HepG2 (cell line): ENCODE data around the gene NUDT22. TPM values are rescaled to one million over a fixed set of nuclear protein-coding genes. Genes with fewer than 3 reads are reported as not detected.

Experiments used
- PHF8 ChIP-seq: sonication (generic); formaldehyde crosslinking; IDR thresholded peaks from 2 replicates; pipeline ENCODE4 v1.5.0; 2020; ENCODE audit warnings: missing genetic modification reagents
- ZFY ChIP-seq: sonication (generic); formaldehyde crosslinking; IDR thresholded peaks from 2 replicates; pipeline ENCODE4 v1.4.0; 2020; ENCODE audit warnings: missing genetic modification reagents
- ZNF292 ChIP-seq: sonication (generic); formaldehyde crosslinking; IDR thresholded peaks from 2 replicates; pipeline ENCODE4 v1.8.1; 2022; ENCODE audit warnings: mild to moderate bottlenecking, low read depth, missing genetic modification reagents, borderline replicate concordance
- ZNF446 ChIP-seq: sonication (generic); formaldehyde crosslinking; IDR thresholded peaks from 2 replicates; pipeline ENCODE4 v1.5.0; 2020; ENCODE audit warnings: mild to moderate bottlenecking, missing genetic modification reagents
- ZNF776 ChIP-seq: sonication (generic); formaldehyde crosslinking; IDR thresholded peaks from 2 replicates; pipeline ENCODE4 v1.4.0; 2020; ENCODE audit warnings: mild to moderate bottlenecking, missing genetic modification reagents
- ZNF879 ChIP-seq: sonication (generic); formaldehyde crosslinking; IDR thresholded peaks from 2 replicates; pipeline ENCODE4 v1.8.1; 2023; ENCODE audit warnings: missing genetic modification reagents
- polyA plus RNA-seq, 8 experiments: library from polyadenylated mRNA; depleted of rRNA in 3 of 8; stranded (reverse) in 7 of 8; unstranded in 1 of 8; fragments of >200 nt; fragmentation: Illumina TruSeq in 4 of 8; extraction: Trizol in 4 of 8; gene quantifications; 2 replicates each; pipeline versions ENCODE4 v1.2.1 to v1.2.3, GENCODE V29; 2011 to 2016; ENCODE audit warnings: low read depth in 4 of 8, missing spikeins in 1 of 8, mixed read lengths in 1 of 8; ENCODE audit not compliant: insufficient read depth in 1 of 8
- total RNA-seq, 5 experiments: library from RNA; depleted of rRNA; stranded (reverse); fragments of >200 nt; fragmentation: Illumina TruSeq; extraction: Trizol; gene quantifications; 2 replicates each; pipeline ENCODE4 v1.2.3, GENCODE V29; 2016; ENCODE audit warnings: low read depth in 1 of 5
- TF ChIP-seq, protein P1 (sequence below): sonication (generic); formaldehyde crosslinking; IDR thresholded peaks from 2 replicates; pipeline ENCODE4 v1.4.0; 2020; ENCODE audit warnings: missing genetic modification reagents, borderline replicate concordance
- TF ChIP-seq, protein P2 (sequence below): IDR thresholded peaks from 2 replicates; pipeline ENCODE4 v1.6.1; 2016; ENCODE audit warnings: missing compliant biosample characterization, missing genetic modification reagents, borderline replicate concordance
- TF ChIP-seq, protein P3 (sequence below): sonication (generic); formaldehyde crosslinking; IDR thresholded peaks from 2 replicates; pipeline ENCODE4 v1.4.0; 2020; ENCODE audit warnings: missing genetic modification reagents

Gene NUDT22
- total and polyA plus RNA-seq, 2 of the 13 experiments (the other 11 are each of a cell fraction or from before 2014, with no cell fraction given), result 33.5 to 39.8 TPM

DNA sequence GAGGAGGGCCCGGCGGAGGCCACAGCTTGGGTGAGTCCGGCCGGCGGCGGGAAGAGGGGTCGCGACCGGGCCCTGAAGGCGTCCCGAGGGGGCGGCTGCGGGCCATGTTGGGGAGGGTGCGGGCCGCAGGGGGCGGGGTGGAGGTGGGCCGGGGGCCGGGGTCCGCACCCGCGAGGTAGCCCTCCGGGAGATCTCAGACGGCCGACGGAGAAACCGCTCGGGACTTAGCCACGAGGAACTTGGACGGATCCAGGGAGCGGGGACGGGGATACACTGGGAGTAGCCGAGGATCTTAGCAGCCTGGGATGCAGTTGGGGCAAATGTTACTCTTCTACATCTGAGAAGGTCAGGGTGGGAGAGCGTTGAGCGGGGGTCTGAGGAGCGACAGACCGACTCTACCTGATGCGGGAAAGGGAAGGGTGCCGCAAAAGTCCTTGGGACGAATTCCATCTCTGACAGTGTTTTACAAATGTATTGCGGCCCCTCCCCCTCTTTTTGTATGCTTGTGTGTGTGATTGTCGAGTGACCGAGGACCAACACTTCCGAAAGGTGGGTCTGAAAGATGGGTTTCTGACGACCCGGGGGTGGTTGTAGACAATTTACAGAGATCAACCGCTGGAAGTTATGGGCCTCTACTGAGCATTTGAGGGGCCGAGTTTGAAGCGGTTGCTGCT is 39.4 kb upstream of the NUDT22 start (continued):
- TF ChIP-seq PHF8 (CRISPR knock-in tag) (0 out of 2 replicates have a peak, but pooled peaks have one; percentile 32), ZNF292 (CRISPR knock-in tag) (peak; percentile 10; the same call in 1 of the 2 replicates), ZFY (CRISPR knock-in tag) (peak; percentile 41; the same call in 1 of the 2 replicates), ZNF776 (CRISPR knock-in tag) (0 out of 2 replicates have a peak, but pooled peaks have one; percentile 38), ZNF879 (0 out of 2 replicates have a peak, but pooled peaks have one; percentile 47), ZNF446 (peak; percentile 54; the same call in 1 of the 2 replicates)
- TF ChIP-seq, protein P1, sequence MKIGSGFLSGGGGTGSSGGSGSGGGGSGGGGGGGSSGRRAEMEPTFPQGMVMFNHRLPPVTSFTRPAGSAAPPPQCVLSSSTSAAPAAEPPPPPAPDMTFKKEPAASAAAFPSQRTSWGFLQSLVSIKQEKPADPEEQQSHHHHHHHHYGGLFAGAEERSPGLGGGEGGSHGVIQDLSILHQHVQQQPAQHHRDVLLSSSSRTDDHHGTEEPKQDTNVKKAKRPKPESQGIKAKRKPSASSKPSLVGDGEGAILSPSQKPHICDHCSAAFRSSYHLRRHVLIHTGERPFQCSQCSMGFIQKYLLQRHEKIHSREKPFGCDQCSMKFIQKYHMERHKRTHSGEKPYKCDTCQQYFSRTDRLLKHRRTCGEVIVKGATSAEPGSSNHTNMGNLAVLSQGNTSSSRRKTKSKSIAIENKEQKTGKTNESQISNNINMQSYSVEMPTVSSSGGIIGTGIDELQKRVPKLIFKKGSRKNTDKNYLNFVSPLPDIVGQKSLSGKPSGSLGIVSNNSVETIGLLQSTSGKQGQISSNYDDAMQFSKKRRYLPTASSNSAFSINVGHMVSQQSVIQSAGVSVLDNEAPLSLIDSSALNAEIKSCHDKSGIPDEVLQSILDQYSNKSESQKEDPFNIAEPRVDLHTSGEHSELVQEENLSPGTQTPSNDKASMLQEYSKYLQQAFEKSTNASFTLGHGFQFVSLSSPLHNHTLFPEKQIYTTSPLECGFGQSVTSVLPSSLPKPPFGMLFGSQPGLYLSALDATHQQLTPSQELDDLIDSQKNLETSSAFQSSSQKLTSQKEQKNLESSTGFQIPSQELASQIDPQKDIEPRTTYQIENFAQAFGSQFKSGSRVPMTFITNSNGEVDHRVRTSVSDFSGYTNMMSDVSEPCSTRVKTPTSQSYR (CRISPR knock-in tag), result peak; percentile 38; the same call in 1 of the 2 replicates
- TF ChIP-seq, protein P2, sequence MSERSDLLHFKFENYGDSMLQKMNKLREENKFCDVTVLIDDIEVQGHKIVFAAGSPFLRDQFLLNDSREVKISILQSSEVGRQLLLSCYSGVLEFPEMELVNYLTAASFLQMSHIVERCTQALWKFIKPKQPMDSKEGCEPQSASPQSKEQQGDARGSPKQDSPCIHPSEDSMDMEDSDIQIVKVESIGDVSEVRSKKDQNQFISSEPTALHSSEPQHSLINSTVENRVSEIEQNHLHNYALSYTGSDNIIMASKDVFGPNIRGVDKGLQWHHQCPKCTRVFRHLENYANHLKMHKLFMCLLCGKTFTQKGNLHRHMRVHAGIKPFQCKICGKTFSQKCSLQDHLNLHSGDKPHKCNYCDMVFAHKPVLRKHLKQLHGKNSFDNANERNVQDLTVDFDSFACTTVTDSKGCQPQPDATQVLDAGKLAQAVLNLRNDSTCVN (CRISPR knock-in tag), result no peak
- TF ChIP-seq, protein P3, sequence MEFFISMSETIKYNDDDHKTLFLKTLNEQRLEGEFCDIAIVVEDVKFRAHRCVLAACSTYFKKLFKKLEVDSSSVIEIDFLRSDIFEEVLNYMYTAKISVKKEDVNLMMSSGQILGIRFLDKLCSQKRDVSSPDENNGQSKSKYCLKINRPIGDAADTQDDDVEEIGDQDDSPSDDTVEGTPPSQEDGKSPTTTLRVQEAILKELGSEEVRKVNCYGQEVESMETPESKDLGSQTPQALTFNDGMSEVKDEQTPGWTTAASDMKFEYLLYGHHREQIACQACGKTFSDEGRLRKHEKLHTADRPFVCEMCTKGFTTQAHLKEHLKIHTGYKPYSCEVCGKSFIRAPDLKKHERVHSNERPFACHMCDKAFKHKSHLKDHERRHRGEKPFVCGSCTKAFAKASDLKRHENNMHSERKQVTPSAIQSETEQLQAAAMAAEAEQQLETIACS (CRISPR knock-in tag), result 0 out of 2 replicates have a peak, but pooled peaks have one; percentile 2
